GM23338 (cell line): ENCODE data around the gene BCAM. TPM values are rescaled to one million over a fixed set of nuclear protein-coding genes. Genes with fewer than 3 reads are reported as not detected.

Experiments used
- ATAC-seq: fragments of 200-7000 bp; cut with Tn5 transposase; 3 replicates; pipeline ENCODE4 v1.9.1; 2020
- DNase-seq: peaks from one replicate; pipeline ENCODE4 v3.0.0-alpha.2; 2015; ENCODE audit warnings: low spot score
- H2AFZ ChIP-seq: fragments of 200-600 bp; sonication (generic); 2 replicates; pipeline ENCODE4 v1.8.0; 2016; ENCODE audit warnings: antibody characterized with exemption, mild to moderate bottlenecking, moderate library complexity
- H3F3A ChIP-seq: fragments of 200-600 bp; sonication (generic); replicated peaks from 2 replicates; pipeline ENCODE4 v1.8.0; 2017; ENCODE audit warnings: antibody characterized with exemption, mixed run types, low read depth
- H3K27ac ChIP-seq: fragments of 200-600 bp; sonication (generic); 2 replicates; pipeline ENCODE4 v1.6.1; 2016; ENCODE audit warnings: low read depth
- H3K27me3 ChIP-seq: fragments of 200-600 bp; sonication (generic); 2 replicates; pipeline ENCODE4 v1.8.0; 2016; ENCODE audit warnings: mild to moderate bottlenecking, mixed run types, moderate library complexity; ENCODE audit not compliant: insufficient read depth
- H3K36me3 ChIP-seq: fragments of 200-600 bp; sonication (generic); 2 replicates; pipeline ENCODE4 v1.8.0; 2016; ENCODE audit warnings: mild to moderate bottlenecking; ENCODE audit not compliant: insufficient read depth
- H3K4me1 ChIP-seq: fragments of 200-600 bp; sonication (generic); 2 replicates; pipeline ENCODE4 v1.8.0; 2016; ENCODE audit warnings: mild to moderate bottlenecking, moderate library complexity; ENCODE audit not compliant: insufficient read depth
- H3K4me2 ChIP-seq: fragments of 200-600 bp; sonication (generic); 2 replicates; pipeline ENCODE4 v1.7.1; 2017; ENCODE audit warnings: mixed run types
- H3K4me3 ChIP-seq: fragments of 200-600 bp; sonication (generic); 2 replicates; pipeline ENCODE4 v1.6.1; 2016; ENCODE audit warnings: mixed run types
- H3K79me2 ChIP-seq: fragments of 200-600 bp; sonication (generic); replicated peaks from 2 replicates; pipeline ENCODE4 v1.8.0; 2017; ENCODE audit warnings: mild to moderate bottlenecking; ENCODE audit not compliant: insufficient read depth
- H3K9me2 ChIP-seq: fragments of 200-600 bp; sonication (generic); 2 replicates; pipeline ENCODE4 v1.8.0; 2017; ENCODE audit not compliant: insufficient read depth
- H4K20me1 ChIP-seq: fragments of 200-600 bp; sonication (generic); replicated peaks from 2 replicates; pipeline ENCODE4 v1.8.0; 2017; ENCODE audit warnings: mild to moderate bottlenecking; ENCODE audit not compliant: insufficient read depth
- H3K27ac Mint-ChIP-seq: 2 replicates; pipeline ENCODE4 v1.8.0; 2020; ENCODE audit warnings: inconsistent platforms, mild to moderate bottlenecking, moderate library complexity, mixed read lengths
- H3K27me3 Mint-ChIP-seq: 3 replicates; pipeline ENCODE4 v1.8.0; 2022; ENCODE audit warnings: low read depth, mild to moderate bottlenecking, moderate library complexity, mixed read lengths, inconsistent platforms; ENCODE audit not compliant: insufficient read depth, poor library complexity
- H3K36me3 Mint-ChIP-seq: 3 replicates; pipeline ENCODE4 v1.8.0; 2021; ENCODE audit warnings: low read depth, mild to moderate bottlenecking, inconsistent platforms, moderate library complexity, mixed read lengths
- H3K4me1 Mint-ChIP-seq: 3 replicates; pipeline ENCODE4 v1.8.0; 2020; ENCODE audit warnings: mild to moderate bottlenecking, inconsistent platforms, mixed read lengths
- H3K4me3 Mint-ChIP-seq: 3 replicates; pipeline ENCODE4 v1.8.0; 2021; ENCODE audit warnings: moderate library complexity, mild to moderate bottlenecking, inconsistent platforms, mixed read lengths
- H3K9me3 Mint-ChIP-seq: 3 replicates; pipeline ENCODE4 v1.8.0; 2020; ENCODE audit warnings: moderate library complexity, mild to moderate bottlenecking, inconsistent platforms, mixed read lengths
- CREB1 ChIP-seq: fragments of 250-450 bp; sonication (Bioruptor Pico); IDR thresholded peaks from 2 replicates; pipeline ENCODE4 v1.5.0; 2020; ENCODE audit warnings: low read depth, mild to moderate bottlenecking, moderate library complexity
- EZH2 ChIP-seq: fragments of 200-600 bp; sonication (generic); IDR thresholded peaks from one replicate; pipeline ENCODE4 v1.8.0; 2017; ENCODE audit warnings: antibody characterized with exemption, mild to moderate bottlenecking, low read depth; ENCODE audit not compliant: unreplicated experiment
- EZH2phosphoT487 ChIP-seq: fragments of 200-600 bp; sonication (generic); IDR thresholded peaks from one replicate; pipeline ENCODE4 v1.8.1; 2018; ENCODE audit warnings: antibody characterized with exemption; ENCODE audit not compliant: unreplicated experiment
- JUNB ChIP-seq: IDR thresholded peaks from one replicate; pipeline ENCODE4 v1.6.1; 2016; ENCODE audit warnings: antibody characterized with exemption; ENCODE audit not compliant: unreplicated experiment
- NANOG ChIP-seq: IDR thresholded peaks from 2 replicates; pipeline ENCODE4 v1.6.1; 2016; ENCODE audit warnings: antibody characterized with exemption, borderline replicate concordance
- POLR2AphosphoS5 ChIP-seq: IDR thresholded peaks from 2 replicates; pipeline ENCODE4 v1.6.1; 2016; ENCODE audit warnings: antibody characterized with exemption, low read depth
- STAT1 ChIP-seq: IDR thresholded peaks from one replicate; pipeline ENCODE4 v1.6.1; 2016; ENCODE audit warnings: antibody characterized with exemption; ENCODE audit not compliant: unreplicated experiment
- ZNF114 ChIP-seq: fragments of 250-450 bp; sonication (Bioruptor Pico); IDR thresholded peaks from 2 replicates; pipeline ENCODE4 v1.5.0; 2020; ENCODE audit warnings: mild to moderate bottlenecking, moderate library complexity
- ZNF331 ChIP-seq: fragments of 250-450 bp; sonication (Bioruptor Pico); IDR thresholded peaks from 2 replicates; pipeline ENCODE4 v1.5.0; 2020; ENCODE audit warnings: low read depth, mild to moderate bottlenecking, moderate library complexity
- polyA plus RNA-seq: library from polyadenylated mRNA; unstranded; fragments of >200 nt; fragmentation: Nextera tagmentation; extraction: Ambion mirVana; gene quantifications from 2 replicates; pipeline ENCODE4 v1.2.1, GENCODE V29; 2016
- total RNA-seq: library from RNA; depleted of rRNA; stranded (reverse); fragments of >200 nt; shearing (Covaris generic); gene quantifications from 2 replicates; pipeline ENCODE4 v1.2.3, GENCODE V29; 2014
- TF ChIP-seq, protein P1 (sequence below): IDR thresholded peaks from one replicate; pipeline ENCODE4 v1.6.1; 2018; ENCODE audit warnings: antibody characterized with exemption; ENCODE audit not compliant: unreplicated experiment
- TF ChIP-seq, protein P2 (sequence below), 2 experiments: fragments of 200-600 bp in 1 of 2; sonication (generic) in 1 of 2; conservative IDR thresholded peaks; 2 replicates each; pipeline versions ENCODE4 v1.5.1 to v1.6.1; 2016 to 2017; ENCODE audit warnings: antibody characterized with exemption in 2 of 2, low read depth in 2 of 2, mild to moderate bottlenecking in 2 of 2, moderate library complexity in 1 of 2
- TF ChIP-seq, protein P3 (sequence below): IDR thresholded peaks from 2 replicates; pipeline ENCODE4 v1.6.1; 2016; ENCODE audit warnings: antibody characterized with exemption

BCAM gene
- total and polyA plus RNA-seq, 2 experiments from 2014 or later, result 33.3 to 100 TPM

DNA sequence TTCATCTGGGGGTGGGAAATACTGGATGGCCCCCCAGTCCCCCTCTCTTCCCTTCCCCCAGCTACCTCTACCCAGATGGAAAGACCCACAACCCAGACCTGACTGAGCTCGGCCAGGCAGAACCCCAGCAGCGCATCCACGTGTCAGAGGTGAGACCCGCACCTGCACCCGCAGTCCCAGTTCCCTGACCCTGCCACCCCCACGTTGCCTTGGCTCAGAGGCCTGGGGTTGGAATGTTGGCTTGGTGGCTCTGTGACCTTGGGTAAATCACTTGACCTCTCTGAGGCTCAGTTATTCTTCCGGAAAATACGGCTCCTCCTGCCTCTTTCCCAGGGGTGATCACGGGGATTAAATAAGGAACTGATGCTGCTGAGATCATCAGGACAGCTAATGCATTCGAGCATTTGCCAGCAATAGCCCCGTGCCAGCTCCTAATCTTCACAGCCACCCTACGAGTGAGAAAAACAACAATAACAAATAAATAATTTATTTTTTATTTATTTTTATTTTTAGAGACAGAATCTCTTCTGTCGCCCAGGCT, 18.9 kb upstream of the BCAM start (continued):
- TF ChIP-seq, protein P1, sequence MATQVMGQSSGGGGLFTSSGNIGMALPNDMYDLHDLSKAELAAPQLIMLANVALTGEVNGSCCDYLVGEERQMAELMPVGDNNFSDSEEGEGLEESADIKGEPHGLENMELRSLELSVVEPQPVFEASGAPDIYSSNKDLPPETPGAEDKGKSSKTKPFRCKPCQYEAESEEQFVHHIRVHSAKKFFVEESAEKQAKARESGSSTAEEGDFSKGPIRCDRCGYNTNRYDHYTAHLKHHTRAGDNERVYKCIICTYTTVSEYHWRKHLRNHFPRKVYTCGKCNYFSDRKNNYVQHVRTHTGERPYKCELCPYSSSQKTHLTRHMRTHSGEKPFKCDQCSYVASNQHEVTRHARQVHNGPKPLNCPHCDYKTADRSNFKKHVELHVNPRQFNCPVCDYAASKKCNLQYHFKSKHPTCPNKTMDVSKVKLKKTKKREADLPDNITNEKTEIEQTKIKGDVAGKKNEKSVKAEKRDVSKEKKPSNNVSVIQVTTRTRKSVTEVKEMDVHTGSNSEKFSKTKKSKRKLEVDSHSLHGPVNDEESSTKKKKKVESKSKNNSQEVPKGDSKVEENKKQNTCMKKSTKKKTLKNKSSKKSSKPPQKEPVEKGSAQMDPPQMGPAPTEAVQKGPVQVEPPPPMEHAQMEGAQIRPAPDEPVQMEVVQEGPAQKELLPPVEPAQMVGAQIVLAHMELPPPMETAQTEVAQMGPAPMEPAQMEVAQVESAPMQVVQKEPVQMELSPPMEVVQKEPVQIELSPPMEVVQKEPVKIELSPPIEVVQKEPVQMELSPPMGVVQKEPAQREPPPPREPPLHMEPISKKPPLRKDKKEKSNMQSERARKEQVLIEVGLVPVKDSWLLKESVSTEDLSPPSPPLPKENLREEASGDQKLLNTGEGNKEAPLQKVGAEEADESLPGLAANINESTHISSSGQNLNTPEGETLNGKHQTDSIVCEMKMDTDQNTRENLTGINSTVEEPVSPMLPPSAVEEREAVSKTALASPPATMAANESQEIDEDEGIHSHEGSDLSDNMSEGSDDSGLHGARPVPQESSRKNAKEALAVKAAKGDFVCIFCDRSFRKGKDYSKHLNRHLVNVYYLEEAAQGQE, result no peak
- TF ChIP-seq EZH2 (no peak), ZNF114 (no peak), POLR2AphosphoS5 (no peak), STAT1 (no peak)
- TF ChIP-seq, protein P2, sequence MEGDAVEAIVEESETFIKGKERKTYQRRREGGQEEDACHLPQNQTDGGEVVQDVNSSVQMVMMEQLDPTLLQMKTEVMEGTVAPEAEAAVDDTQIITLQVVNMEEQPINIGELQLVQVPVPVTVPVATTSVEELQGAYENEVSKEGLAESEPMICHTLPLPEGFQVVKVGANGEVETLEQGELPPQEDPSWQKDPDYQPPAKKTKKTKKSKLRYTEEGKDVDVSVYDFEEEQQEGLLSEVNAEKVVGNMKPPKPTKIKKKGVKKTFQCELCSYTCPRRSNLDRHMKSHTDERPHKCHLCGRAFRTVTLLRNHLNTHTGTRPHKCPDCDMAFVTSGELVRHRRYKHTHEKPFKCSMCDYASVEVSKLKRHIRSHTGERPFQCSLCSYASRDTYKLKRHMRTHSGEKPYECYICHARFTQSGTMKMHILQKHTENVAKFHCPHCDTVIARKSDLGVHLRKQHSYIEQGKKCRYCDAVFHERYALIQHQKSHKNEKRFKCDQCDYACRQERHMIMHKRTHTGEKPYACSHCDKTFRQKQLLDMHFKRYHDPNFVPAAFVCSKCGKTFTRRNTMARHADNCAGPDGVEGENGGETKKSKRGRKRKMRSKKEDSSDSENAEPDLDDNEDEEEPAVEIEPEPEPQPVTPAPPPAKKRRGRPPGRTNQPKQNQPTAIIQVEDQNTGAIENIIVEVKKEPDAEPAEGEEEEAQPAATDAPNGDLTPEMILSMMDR (conservative IDR thresholded peaks at IDR 0.05; ENCODE audit: low read depth in 2 of 2), result no peak
- TF ChIP-seq, protein P3, sequence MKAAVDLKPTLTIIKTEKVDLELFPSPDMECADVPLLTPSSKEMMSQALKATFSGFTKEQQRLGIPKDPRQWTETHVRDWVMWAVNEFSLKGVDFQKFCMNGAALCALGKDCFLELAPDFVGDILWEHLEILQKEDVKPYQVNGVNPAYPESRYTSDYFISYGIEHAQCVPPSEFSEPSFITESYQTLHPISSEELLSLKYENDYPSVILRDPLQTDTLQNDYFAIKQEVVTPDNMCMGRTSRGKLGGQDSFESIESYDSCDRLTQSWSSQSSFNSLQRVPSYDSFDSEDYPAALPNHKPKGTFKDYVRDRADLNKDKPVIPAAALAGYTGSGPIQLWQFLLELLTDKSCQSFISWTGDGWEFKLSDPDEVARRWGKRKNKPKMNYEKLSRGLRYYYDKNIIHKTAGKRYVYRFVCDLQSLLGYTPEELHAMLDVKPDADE, result no peak

DNA sequence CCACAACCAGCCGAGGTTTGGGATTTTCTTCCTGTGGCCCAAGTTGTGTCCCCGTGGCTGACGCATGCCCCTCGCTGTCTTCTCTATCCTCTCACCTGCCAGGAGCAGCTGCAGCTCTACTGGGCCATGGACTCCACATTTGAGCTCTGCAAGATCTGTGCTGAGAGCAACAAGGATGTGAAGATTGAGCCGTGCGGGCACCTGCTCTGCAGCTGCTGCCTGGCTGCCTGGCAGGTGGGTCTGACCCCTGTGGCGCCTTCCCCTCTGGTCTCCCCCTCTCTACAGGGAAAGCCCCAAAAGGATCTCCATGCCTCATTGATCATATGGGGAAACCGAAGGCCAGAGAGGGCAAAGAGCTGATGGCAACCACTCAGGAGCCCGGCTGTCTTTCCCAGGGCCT, 16.6 kb upstream of the BCAM start:
- no peak for ATAC-seq
- Histone ChIP-seq H3K4me3 (no peak overlapping the region), H2AFZ (no peak overlapping the region), H3K79me2 (no peaks in the 10 kb centered on the region), H3K9me2 (no peaks in the 10 kb centered on the region), H3K27ac (no peak overlapping the region), H3K36me3 (0 out of 2 replicates have a peak, but pooled peaks cover 5% of the 10 kb centered on the region), H3F3A (peaks cover 11% of the 10 kb centered on the region; the same call in 1 of the 2 replicates), H3K27me3 (no peaks in the 10 kb centered on the region), H3K4me1 (peaks cover 14% of the 10 kb centered on the region), H3K4me2 (no peak overlapping the region), H4K20me1 (no peaks in the 10 kb centered on the region)
- Mint-ChIP-seq H3K4me1 (peaks cover 13% of the 10 kb centered on the region), H3K27me3 (peaks cover 18% of the 10 kb centered on the region), H3K9me3 (no peaks in the 10 kb centered on the region), H3K4me3 (no peak overlapping the region), H3K27ac (no peak overlapping the region), H3K36me3 (peaks cover 47% of the 10 kb centered on the region)
- no peak for DNase-seq
- TF ChIP-seq, protein P2 (conservative IDR thresholded peaks at IDR 0.05; ENCODE audit: low read depth in 2 of 2), result no peak
- TF ChIP-seq POLR2AphosphoS5 (no peak), EZH2phosphoT487 (no peak), EZH2 (no peak), JUNB (no peak), STAT1 (no peak), ZNF114 (no peak), NANOG (no peak), CREB1 (CRISPR knock-in tag) (no peak), ZNF331 (no peak)
- TF ChIP-seq, protein P1, result no peak
- TF ChIP-seq, protein P3, result no peak
